ENCODE results near the gene AGBL4.

The AGBL4 gene

DNA sequence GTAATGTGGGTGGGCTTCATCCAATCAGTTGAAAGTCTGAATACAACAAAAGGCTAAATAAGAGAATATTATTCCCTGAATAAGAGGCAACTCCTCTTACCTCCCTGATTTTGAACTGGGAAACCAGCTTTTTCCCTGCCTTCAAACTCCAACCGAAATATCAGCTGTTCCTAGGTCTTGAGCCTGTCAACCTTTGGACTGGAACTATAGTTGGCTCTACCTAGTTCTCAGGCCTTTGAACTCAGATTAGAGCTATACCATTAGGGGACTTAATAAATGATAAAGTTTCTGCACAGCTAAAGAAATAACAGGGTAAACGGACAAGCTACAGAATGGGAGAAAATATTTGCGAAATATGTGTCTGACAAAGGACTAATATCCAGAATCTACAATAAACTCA, 1203.3 kb downstream of the AGBL4 start:
- TF ChIP-seq, protein P1, sequence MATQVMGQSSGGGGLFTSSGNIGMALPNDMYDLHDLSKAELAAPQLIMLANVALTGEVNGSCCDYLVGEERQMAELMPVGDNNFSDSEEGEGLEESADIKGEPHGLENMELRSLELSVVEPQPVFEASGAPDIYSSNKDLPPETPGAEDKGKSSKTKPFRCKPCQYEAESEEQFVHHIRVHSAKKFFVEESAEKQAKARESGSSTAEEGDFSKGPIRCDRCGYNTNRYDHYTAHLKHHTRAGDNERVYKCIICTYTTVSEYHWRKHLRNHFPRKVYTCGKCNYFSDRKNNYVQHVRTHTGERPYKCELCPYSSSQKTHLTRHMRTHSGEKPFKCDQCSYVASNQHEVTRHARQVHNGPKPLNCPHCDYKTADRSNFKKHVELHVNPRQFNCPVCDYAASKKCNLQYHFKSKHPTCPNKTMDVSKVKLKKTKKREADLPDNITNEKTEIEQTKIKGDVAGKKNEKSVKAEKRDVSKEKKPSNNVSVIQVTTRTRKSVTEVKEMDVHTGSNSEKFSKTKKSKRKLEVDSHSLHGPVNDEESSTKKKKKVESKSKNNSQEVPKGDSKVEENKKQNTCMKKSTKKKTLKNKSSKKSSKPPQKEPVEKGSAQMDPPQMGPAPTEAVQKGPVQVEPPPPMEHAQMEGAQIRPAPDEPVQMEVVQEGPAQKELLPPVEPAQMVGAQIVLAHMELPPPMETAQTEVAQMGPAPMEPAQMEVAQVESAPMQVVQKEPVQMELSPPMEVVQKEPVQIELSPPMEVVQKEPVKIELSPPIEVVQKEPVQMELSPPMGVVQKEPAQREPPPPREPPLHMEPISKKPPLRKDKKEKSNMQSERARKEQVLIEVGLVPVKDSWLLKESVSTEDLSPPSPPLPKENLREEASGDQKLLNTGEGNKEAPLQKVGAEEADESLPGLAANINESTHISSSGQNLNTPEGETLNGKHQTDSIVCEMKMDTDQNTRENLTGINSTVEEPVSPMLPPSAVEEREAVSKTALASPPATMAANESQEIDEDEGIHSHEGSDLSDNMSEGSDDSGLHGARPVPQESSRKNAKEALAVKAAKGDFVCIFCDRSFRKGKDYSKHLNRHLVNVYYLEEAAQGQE (IDR thresholded peaks at IDR 0.05; ENCODE audit: insufficient read depth in 1 of 2, low read depth in 2 of 2, low read length in 2 of 2): no peak
- TF ChIP-seq FOXP2 (optimal IDR thresholded peaks at IDR 0.05; ENCODE audit: borderline replicate concordance, extremely low read depth, extremely low read length, insufficient read depth) (no peak), SIN3A (IDR thresholded peaks at IDR 0.05; ENCODE audit: borderline replicate concordance, insufficient read depth, low read length) (no peak), TAF1 (IDR thresholded peaks at IDR 0.05; ENCODE audit: borderline replicate concordance, insufficient read depth, low read length) (no peak), POLR2AphosphoS5 (IDR thresholded peaks at IDR 0.05; ENCODE audit: low read depth, low read length) (no peak)

DNA sequence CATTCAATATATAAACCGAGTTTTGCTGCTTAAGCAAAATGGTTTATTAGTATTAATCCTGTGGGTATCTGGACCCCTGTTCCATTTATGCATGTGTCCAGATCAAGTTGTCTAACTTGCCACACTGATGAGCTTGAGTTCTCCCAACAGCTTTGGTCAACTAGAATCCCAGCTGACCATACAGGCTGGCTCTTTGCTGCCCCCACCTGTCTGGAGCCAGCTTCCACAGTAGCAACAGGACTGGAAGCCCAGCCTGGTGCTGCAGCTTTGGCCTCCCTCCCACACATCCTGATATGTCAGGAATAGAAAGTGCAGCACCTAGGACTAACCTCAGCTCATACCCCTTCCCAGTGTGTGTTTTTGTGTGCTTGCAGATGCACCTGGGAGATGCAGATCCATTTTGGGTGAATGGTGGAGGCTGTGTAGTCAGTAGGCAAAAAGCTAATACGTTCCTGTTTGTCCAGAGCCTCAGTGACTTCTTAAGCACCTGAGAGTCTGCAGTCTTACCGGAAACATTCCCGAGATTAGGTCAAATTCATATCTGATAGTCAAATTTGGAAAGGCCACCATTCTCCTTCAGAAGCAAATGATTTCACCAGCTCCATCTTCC, 1206.1 kb downstream of the AGBL4 start:
- TF ChIP-seq, protein P1 (IDR thresholded peaks at IDR 0.05; ENCODE audit: insufficient read depth in 1 of 2, low read depth in 2 of 2, low read length in 2 of 2): no peak
- TF ChIP-seq POLR2AphosphoS5 (IDR thresholded peaks at IDR 0.05; ENCODE audit: low read depth, low read length) (no peak), SIN3A (IDR thresholded peaks at IDR 0.05; ENCODE audit: borderline replicate concordance, insufficient read depth, low read length) (no peak)

DNA sequence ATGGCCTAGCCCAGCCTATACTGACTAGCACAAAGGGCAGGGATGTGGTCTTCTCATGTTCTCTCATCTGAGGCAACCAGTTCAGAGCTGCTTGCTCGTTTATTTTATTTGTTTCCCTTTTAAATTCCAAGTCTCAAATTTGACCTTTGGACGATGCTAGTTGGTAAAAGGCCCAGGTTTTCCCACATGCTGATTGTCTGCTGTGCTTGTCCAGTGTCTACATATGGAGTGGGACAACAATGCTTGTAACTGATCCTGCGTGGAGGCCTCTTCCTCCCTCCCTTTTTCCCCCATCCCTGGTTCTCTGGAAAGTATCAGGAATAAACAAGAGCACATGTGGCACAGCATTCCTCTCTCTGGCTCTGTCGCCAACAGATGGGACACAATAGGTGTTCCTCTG, 1213.0 kb downstream of the AGBL4 start:
- TF ChIP-seq, protein P1 (IDR thresholded peaks at IDR 0.05; ENCODE audit: insufficient read depth in 1 of 2, low read depth in 2 of 2, low read length in 2 of 2): no peak

DNA sequence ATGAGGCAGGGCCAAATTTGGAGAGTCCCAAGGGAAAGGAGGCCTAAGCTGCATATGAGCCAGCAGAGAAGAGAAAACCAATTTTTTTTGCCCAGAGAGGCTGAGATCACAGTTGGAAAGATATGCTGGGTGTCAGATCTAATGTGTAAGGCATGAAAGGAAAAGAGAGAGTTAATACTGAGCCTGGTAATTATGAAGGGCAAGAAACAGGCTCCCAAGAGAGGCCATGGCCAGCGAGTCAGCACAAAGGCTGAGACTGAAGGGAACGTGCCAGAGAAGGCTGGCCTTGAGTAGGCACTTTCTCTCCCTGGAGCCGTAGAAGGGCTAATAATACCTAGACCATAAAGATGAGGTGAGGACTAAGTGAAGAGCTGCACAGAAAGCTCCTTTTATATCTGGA, 1215.3 kb downstream of the AGBL4 start:
- TF ChIP-seq POLR2AphosphoS5 (IDR thresholded peaks at IDR 0.05; ENCODE audit: low read depth, low read length) (no peak), FOXP2 (optimal IDR thresholded peaks at IDR 0.05; ENCODE audit: borderline replicate concordance, extremely low read depth, extremely low read length, insufficient read depth) (no peak), SIN3A (IDR thresholded peaks at IDR 0.05; ENCODE audit: borderline replicate concordance, insufficient read depth, low read length) (no peak), TAF1 (IDR thresholded peaks at IDR 0.05; ENCODE audit: borderline replicate concordance, insufficient read depth, low read length) (no peak)
- TF ChIP-seq, protein P1 (IDR thresholded peaks at IDR 0.05; ENCODE audit: insufficient read depth in 1 of 2, low read depth in 2 of 2, low read length in 2 of 2): no peak

DNA sequence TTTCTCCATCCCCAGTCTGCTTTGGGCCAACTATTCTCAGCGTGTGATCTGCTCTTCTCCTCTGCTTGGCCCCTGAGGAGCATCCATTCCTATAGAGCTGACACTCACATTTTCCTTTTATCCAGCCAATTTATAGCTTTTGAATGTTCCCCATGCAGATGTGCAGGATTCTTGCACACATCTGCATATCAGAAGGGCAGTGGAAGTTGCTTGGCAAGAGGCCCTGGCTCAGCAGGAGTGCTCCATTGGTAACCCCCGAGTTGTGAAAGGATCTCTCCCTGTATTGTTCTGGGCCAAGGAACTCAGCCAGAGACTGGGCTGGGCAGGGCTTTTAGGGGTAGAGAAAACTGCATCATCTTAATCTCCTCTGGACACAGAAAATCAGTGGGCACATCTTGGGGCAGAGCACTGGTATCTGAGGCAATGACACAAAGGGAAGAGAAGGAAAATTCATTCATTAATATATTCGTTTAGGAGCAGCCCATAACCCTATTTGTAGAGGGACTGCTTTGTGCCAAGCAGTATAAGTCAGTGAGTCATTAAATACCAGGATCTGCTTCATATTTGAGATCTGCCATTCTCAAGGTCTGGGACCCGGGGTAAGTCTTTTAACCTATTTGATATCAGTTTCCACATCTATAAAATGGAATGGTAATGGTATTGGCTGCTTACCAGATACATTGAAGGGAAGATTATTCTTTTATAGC, 1216.0 kb downstream of the AGBL4 start:
- TF ChIP-seq FOXP2 (optimal IDR thresholded peaks at IDR 0.05; ENCODE audit: borderline replicate concordance, extremely low read depth, extremely low read length, insufficient read depth) (no peak), POLR2AphosphoS5 (IDR thresholded peaks at IDR 0.05; ENCODE audit: low read depth, low read length) (no peak), SIN3A (IDR thresholded peaks at IDR 0.05; ENCODE audit: borderline replicate concordance, insufficient read depth, low read length) (no peak), TAF1 (IDR thresholded peaks at IDR 0.05; ENCODE audit: borderline replicate concordance, insufficient read depth, low read length) (no peak)
- TF ChIP-seq, protein P1 (IDR thresholded peaks at IDR 0.05; ENCODE audit: insufficient read depth in 1 of 2, low read depth in 2 of 2, low read length in 2 of 2): no peak
